HG03135 (cell line): Measurements from ENCODE around the gene SMC5.
"Not testable (repeated sequence)": the region's sequence is repeated elsewhere in the genome, so short reads cannot be mapped to it uniquely, and the experiment has no call there.

ENCODE experiments used
- ATAC-seq: cut with Tn5 transposase; IDR thresholded peaks from one replicate; pipeline ENCODE4 v1.9.1; 2021; ENCODE audit warnings: mild to moderate bottlenecking, moderate library complexity; ENCODE audit not compliant: unreplicated experiment

The SMC5 gene

DNA sequence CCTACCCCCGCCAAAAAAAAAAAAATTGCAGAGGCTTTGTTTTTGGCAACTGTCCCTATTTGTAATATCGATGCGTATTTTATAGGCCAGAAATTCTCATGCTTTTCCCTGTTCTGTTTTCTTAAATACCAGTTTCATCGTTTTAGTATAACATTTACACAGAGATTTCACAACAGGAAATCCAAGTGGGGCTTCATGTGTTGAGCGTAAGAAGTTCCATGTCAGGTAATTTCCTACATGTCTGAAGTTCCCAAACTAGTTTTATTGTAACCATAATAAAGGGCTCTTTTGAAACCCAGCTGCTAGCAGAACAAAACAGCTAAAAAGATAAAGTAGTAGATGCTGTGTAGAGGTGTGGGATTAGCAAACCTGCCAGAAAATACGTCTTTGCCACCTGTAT lies 4.2 kb downstream of the SMC5 start:
- ATAC-seq = no peak

- ATAC-seq = no peak
Measured at GRCh38 chr9:70263421-70263820, 4.6 kb downstream of the SMC5 start.

- no peak for ATAC-seq
Measured at GRCh38 chr9:70278305-70278704, 19.5 kb downstream of the SMC5 start.

DNA sequence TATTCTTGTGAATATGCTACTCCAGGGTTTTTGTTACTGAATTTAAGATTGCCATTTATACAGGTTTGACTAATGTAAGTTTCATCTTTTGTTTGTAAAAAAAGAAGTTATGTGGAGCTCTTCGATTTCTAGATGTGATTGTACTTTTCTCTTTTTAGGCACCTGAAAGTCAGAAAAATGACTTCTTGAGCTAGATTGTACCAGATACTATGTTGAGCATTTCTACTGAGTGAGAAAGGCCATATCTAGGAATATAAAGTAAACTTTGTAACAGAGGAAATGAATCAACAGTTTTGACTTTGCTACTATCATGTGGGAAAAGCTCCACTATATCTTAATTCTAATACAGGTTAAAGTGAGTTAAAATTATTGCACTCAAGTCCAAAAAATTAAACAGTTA lies 25.1 kb downstream of the SMC5 start:
- ATAC-seq = no peak

GRCh38 chr9:70285246-70285645 lies 26.5 kb downstream of the SMC5 start:
- no peak for ATAC-seq

DNA sequence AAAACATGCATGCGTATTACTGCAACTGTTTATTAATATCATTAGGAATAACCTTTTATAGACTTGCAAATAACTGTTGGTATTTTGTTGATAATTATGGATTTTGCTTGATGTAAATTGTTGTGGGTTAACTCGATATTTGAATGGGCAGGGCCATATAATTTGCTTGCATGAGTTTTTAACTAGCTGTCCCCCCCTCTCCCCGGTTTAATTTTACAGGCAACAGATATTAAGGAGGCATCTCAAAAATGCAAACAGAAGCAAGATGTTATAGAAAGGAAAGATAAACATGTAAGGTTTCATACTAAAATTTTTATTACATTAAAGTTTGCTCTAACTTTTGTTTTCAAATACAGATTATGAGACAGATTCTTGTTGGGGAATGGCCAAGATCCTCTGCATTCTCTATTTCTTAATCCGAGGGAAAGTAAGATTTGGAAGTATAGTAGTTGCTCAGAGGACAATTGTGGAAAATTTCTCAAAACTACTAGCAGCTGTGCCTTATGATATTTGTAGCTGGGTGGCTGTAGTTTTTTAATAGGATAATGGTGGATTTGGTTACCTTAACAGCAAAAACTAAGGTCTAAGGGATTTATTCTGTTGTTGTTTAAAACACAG lies 27.3 kb downstream of the SMC5 start:
- no peak for ATAC-seq

DNA sequence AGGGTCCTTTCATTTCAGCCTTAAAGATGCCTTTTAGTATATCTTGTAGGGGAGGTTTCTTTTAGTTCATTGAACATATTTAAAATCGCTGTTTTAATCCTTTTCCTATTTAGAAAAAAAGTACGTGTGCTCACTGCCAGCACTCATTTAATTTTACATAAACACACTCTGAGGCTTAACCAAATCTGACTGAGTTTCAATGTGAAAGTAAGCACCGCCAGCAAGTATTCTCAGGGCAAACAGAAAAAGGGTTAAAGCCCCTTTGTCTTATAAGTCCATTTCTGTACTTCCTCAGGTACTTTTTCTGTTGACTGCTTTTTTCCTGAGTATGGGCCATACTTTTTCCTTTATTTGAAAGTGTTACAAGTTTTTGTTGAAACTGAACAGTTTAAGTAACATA lies 31.8 kb downstream of the SMC5 start:
- ATAC-seq = no peak

GRCh38 chr9:70291446-70291845 lies 32.7 kb downstream of the SMC5 start:
- no peak for ATAC-seq

DNA sequence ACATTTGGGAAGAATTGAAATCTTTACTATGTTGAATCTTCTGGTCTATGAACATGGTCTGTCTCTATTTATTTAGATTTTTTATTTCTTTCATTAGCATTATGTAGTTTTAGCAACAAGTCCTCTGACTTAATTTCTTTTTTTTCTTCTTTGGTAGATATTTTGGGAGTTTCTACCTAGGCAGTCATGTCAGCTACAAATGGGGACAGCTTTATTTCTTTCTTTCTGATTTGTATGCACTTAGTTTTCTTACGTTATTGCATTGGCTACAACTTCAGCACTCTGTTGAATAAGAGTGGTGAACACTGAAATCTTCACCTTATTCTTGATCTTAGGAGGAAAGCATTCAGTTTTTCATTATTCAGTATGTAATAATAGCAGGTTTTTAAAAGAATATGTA lies 33.5 kb downstream of the SMC5 start:
- ATAC-seq = no peak

GRCh38 chr9:70293214-70293613 lies 34.4 kb downstream of the SMC5 start:
- ATAC-seq = no peak

GRCh38 chr9:70297141-70297540 lies 38.4 kb downstream of the SMC5 start:
- ATAC-seq = no peak

- ATAC-seq = no peak
Measured at GRCh38 chr9:70298245-70298771, 39.5 kb downstream of the SMC5 start.

GRCh38 chr9:70303268-70303667 lies 44.5 kb downstream of the SMC5 start:
- ATAC-seq = no peak

DNA sequence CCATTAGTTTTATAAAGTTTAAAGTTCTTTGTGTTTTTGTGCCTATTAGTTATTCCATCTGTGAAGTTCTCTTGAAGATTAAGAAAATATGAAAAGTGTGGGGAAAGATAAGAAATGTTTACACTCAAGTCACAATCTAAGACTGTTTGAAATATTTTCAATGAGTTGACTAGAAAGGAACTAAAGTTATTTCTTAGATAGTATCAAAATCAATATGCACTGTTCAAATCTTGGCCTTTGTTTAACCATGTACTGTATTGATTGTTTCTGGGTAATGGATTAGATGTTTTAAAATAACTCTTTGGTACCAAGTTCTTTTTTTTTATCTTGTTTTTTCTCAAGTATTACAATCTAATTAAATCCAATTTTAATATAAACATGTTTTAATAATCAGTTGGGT lies 46.0 kb downstream of the SMC5 start:
- ATAC-seq = no peak

- ATAC-seq = no peak
Measured at GRCh38 chr9:70315389-70315788, 56.6 kb downstream of the SMC5 start.

DNA sequence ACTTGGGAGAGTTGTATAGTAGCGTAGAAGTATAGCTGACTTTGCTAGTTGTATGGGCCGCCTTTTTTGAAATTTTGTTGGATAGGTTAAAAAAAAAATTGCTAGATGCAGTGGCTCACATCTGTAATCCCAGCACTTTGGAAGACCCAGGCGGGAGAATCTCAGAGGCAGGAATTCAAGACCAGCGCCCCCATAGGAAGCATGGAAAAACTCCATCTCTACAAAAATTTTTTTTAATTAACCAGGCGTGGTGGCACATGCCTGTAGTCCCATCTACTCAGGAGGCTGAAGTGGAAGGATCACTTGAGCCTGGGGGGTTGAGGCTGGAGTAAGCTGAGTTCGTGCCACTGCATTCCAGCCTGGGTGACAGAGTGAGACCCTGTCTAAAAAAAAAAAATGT lies 59.2 kb downstream of the SMC5 start:
- ATAC-seq = no peak

GRCh38 chr9:70322096-70322495 lies 63.3 kb downstream of the SMC5 start:
- ATAC-seq = no peak

DNA sequence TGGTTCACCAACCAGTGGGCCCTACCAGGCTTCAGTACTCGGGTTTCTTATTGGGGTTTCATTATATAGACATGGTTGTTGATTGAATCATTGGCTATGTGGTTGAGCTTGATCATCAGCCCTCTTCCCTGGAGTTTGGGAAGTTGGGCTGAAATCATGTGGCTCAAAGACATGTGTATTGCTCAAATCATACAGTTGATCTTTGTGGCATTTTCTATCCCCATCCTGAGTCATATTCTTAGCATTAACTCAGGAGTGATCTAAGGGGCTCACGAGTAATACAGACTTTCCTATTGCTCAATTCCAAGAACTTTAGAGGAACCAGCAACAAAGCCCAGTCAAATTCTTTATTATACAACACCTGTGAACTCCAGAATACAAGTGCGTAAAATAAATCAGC lies 66.2 kb downstream of the SMC5 start:
- ATAC-seq = no peak

DNA sequence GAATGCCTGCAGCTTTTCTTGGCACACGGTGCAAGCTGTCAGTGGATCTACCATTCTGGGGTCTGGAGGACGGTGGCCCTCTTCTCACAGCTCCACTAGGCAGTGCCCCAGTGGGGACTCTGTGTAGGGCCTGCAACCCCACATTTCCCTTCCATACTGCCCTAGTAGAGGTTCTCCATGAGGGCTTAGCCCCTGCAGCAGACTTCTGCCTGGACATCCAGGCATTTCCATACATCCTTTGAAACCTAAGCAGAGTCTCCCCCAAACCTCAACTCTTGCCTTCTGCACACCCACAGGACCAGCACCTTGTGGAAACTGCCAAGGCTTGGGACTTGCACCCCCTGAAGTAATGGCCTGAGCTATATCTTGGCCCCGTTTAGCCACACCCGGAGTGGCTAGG lies 69.8 kb downstream of the SMC5 start:
- ATAC-seq = not testable (repeated sequence)

DNA sequence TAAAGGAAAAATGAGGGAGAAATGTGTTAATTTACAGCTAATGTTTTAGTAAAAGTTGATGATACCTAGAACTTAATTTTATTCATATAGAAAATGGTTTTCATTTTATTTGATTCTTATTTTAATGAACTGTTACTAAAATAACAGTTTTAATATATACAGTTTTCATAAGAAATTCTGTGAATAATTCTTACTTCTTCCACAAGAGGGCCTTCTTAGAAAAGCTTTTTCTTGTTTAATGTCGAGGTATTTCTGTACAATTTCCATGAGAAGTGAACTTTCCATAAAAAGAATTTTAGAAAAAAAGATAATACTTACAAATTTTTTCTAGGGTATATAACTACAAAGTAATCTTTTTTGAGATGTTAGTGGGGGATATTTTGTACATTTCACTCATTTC lies 81.8 kb downstream of the SMC5 start:
- ATAC-seq = no peak

DNA sequence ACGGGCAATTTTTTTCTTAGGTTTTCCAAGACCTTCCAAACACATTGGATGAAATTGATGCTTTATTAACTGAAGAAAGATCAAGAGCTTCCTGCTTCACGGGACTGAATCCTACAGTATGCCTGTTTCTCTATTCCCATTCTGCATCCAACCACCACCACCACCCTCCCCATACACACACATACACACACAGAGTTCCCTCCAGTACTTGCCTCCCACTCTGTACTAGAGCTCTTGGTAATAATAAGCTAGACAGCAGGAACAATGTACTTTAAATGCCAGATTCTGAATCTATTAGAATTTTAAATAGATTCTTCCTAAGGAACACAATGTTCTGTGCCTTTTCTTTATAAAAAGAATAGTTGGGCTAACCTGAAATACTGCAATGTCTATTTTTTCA lies 88.3 kb downstream of the SMC5 start:
- no peak for ATAC-seq

GRCh38 chr9:70352356-70352755 lies 93.6 kb downstream of the SMC5 start:
- ATAC-seq = no peak

GRCh38 chr9:70352802-70353201 lies 94.0 kb downstream of the SMC5 start:
- ATAC-seq = no peak
